GM12878 (cell line): ENCODE measurements around the gene LHCGR. TPM values are rescaled to one million over a fixed set of nuclear protein-coding genes. Genes with fewer than 3 reads are reported as not detected.
A peak's percentile ranks its signal among the peaks of the same experiment; 100 is the strongest.
"Not testable (repeated sequence)": the region's sequence is repeated elsewhere in the genome, so short reads cannot be mapped to it uniquely, and the experiment has no call there.

Source experiments
- ATAC-seq: fragments of 200-7000 bp; cut with Tn5 transposase; 3 replicates; pipeline ENCODE4 v1.9.1; 2020; ENCODE audit warnings: mild to moderate bottlenecking, moderate library complexity
- BruUV-seq: library from RNA; stranded (reverse); fragments of 400-500 nt; replicated peaks from 2 replicates; lab custom pipeline; 2021; lab: Mats Ljungman, UMichigan
- CTCF ChIA-PET: fragments of 300-600 bp; sonication (Branson Sonifier 250); formaldehyde crosslinking; extraction: SDS; loops from one replicate; lab custom pipeline; 2021; ENCODE audit warnings: inconsistent platforms; lab: Yijun Ruan, JAX
- POLR2A ChIA-PET: fragments of 350-600 bp; formaldehyde crosslinking; extraction: SDS; loops from one replicate; lab custom pipeline; 2021; ENCODE audit warnings: inconsistent platforms; lab: Charles Lee
- RAD21 ChIA-PET: fragments of 300-600 bp; sonication (Branson Sonifier 250); formaldehyde crosslinking; loops from one replicate; lab custom pipeline; 2023; ENCODE audit warnings: antibody characterized with exemption; ENCODE audit not compliant: unreplicated experiment; lab: Charles Lee
- SMC1A ChIA-PET: fragments of 300-600 bp; sonication (Branson Sonifier 250); formaldehyde crosslinking; loops from one replicate; lab custom pipeline; 2023; ENCODE audit not compliant: unreplicated experiment, uncharacterized antibody; lab: Charles Lee
- DNase-seq: peaks from one replicate; pipeline ENCODE4 v3.0.0-alpha.2; 2011; ENCODE audit warnings: low read depth, low spot score
- FAIRE-seq: peaks from 3 replicates; lab custom pipeline; 2011; peaks lifted over from hg19 to GRCh38; lab: Jason Lieb, UNC
- H2AFZ ChIP-seq: 2 replicates; pipeline ENCODE4 v1.6.0; 2011; ENCODE audit warnings: low read depth, low read length, control low read depth; ENCODE audit not compliant: control insufficient read depth
- H3K27ac ChIP-seq: 2 replicates; pipeline ENCODE4 v1.5.1; 2011; ENCODE audit warnings: control low read depth; ENCODE audit not compliant: control insufficient read depth, insufficient read depth
- H3K27me3 ChIP-seq, 2 experiments: replicated peaks in 1 of 2; 2 replicates each; pipeline versions ENCODE4 v1.6.0 to v1.6.1; 2011; ENCODE audit warnings: low read length in 1 of 2; ENCODE audit not compliant: control insufficient read depth in 2 of 2, insufficient read depth in 2 of 2
- H3K36me3 ChIP-seq, 2 experiments: 2 replicates each; pipeline ENCODE4 v1.5.1; 2011; ENCODE audit warnings: low read length in 1 of 2; ENCODE audit not compliant: control insufficient read depth in 2 of 2, insufficient read depth in 2 of 2
- H3K4me1 ChIP-seq: 2 replicates; pipeline ENCODE4 v1.6.1; 2011; ENCODE audit warnings: mild to moderate bottlenecking, low read length, moderate library complexity, mixed read lengths; ENCODE audit not compliant: control insufficient read depth, insufficient read depth
- H3K4me2 ChIP-seq: 2 replicates; pipeline ENCODE4 v1.6.0; 2011; ENCODE audit warnings: control low read depth; ENCODE audit not compliant: control insufficient read depth, insufficient read depth
- H3K4me3 ChIP-seq: fragments of 200-600 bp; sonication (generic); 2 replicates; pipeline ENCODE4 v1.5.1; 2016
- H3K79me2 ChIP-seq: 2 replicates; pipeline ENCODE4 v1.6.0; 2011; ENCODE audit warnings: low read length; ENCODE audit not compliant: control insufficient read depth, insufficient read depth
- H3K9ac ChIP-seq: 2 replicates; pipeline ENCODE4 v1.8.0; 2011; ENCODE audit warnings: low read length, control low read depth, mixed read lengths; ENCODE audit not compliant: control insufficient read depth, insufficient read depth
- H3K9me3 ChIP-seq: replicated peaks from 3 replicates; pipeline ENCODE4 v1.5.1; 2011; ENCODE audit warnings: mild to moderate bottlenecking, low read length; ENCODE audit not compliant: control insufficient read depth, insufficient read depth
- H4K20me1 ChIP-seq: 2 replicates; pipeline ENCODE4 v1.6.0; 2011; ENCODE audit not compliant: control insufficient read depth, insufficient read depth
- CBX5 ChIP-seq: sonication (generic); IDR thresholded peaks from 2 replicates; pipeline ENCODE4 v1.6.1; 2016; ENCODE audit warnings: low read depth, moderate library complexity, mild to moderate bottlenecking, inconsistent platforms
- CEBPB ChIP-seq, 2 experiments: fragments of 150-350 bp in 1 of 2; IDR thresholded peaks; 2 replicates each; pipeline ENCODE4 v1.6.1; 2012 to 2014; ENCODE audit warnings: low read depth in 2 of 2, low read length in 2 of 2, borderline replicate concordance in 1 of 2, inconsistent platforms in 1 of 2
- HDGF ChIP-seq: fragments of 450-650 bp; IDR thresholded peaks from 2 replicates; pipeline ENCODE4 v1.6.1; 2016; ENCODE audit warnings: antibody characterized with exemption
- IRF4 ChIP-seq: IDR thresholded peaks from 2 replicates; pipeline ENCODE4 v1.6.1; 2011; ENCODE audit warnings: low read depth, low read length
- JUNB ChIP-seq: IDR thresholded peaks from 2 replicates; pipeline ENCODE4 v1.6.1; 2016; ENCODE audit warnings: antibody characterized with exemption, mild to moderate bottlenecking
- KDM1A ChIP-seq: fragments of 200-600 bp; sonication (generic); IDR thresholded peaks from 2 replicates; pipeline ENCODE4 v1.6.1; 2016; ENCODE audit warnings: borderline replicate concordance
- MXI1 ChIP-seq: fragments of 150-350 bp; IDR thresholded peaks from 2 replicates; pipeline ENCODE4 v1.6.1; 2011; ENCODE audit warnings: low read depth, mild to moderate bottlenecking, inconsistent platforms, low read length, improper control_type of control experiment
- NFYA ChIP-seq: IDR thresholded peaks from 2 replicates; pipeline ENCODE4 v1.6.1; 2011; ENCODE audit warnings: low read depth, mild to moderate bottlenecking, low read length, improper control_type of control experiment, borderline replicate concordance
- NR2C1 ChIP-seq: fragments of 450-650 bp; IDR thresholded peaks from 2 replicates; pipeline ENCODE4 v1.6.1; 2017; ENCODE audit warnings: antibody characterized with exemption, mild to moderate bottlenecking, moderate library complexity
- PAX8 ChIP-seq: fragments of 450-650 bp; IDR thresholded peaks from 2 replicates; pipeline ENCODE4 v1.6.1; 2017; ENCODE audit warnings: mild to moderate bottlenecking, moderate library complexity
- SP1 ChIP-seq: IDR thresholded peaks from one replicate; pipeline ENCODE4 v1.6.1; 2011; ENCODE audit warnings: low read depth, low read length
- SREBF1 ChIP-seq: IDR thresholded peaks from 2 replicates; pipeline ENCODE4 v1.6.1; 2012; ENCODE audit warnings: mild to moderate bottlenecking, low read length
- TCF7 ChIP-seq: IDR thresholded peaks from 2 replicates; pipeline ENCODE4 v1.6.1; 2014; ENCODE audit warnings: antibody characterized with exemption, borderline replicate concordance
- WRNIP1 ChIP-seq: IDR thresholded peaks from 2 replicates; pipeline ENCODE4 v1.6.1; 2011; ENCODE audit warnings: low read depth, low read length, improper control_type of control experiment, borderline replicate concordance
- ZBTB11 ChIP-seq: fragments of 450-650 bp; formaldehyde crosslinking; IDR thresholded peaks from 2 replicates; pipeline ENCODE4 v1.5.0; 2022; ENCODE audit warnings: mild to moderate bottlenecking, missing genetic modification characterization
- ZNF384 ChIP-seq: IDR thresholded peaks from 2 replicates; pipeline ENCODE4 v1.6.1; 2012; ENCODE audit warnings: low read depth, mild to moderate bottlenecking, low read length, improper control_type of control experiment, borderline replicate concordance
- WGBS: methylation state at CpG from one replicate; pipeline ENCODE4 v1.1.6; 2016; ENCODE audit warnings: low lambda C conversion rate; ENCODE audit not compliant: insufficient replicate concordance, insufficient coverage; ENCODE audit errors: missing lambda C conversion rate; 5-methylcytosine and 5-hydroxymethylcytosine counted together
- in situ Hi-C: fragments of 300-500 bp; cut with MboI; formaldehyde crosslinking; loops from 9 replicates; pipeline ENCODE4 v1.14.3; 2018; ENCODE audit warnings: mixed read lengths
- intact Hi-C: fragments of 100-400 bp; cut with micrococcal nuclease; formaldehyde crosslinking; loops from one replicate; pipeline ENCODE4 v1.14.2; 2022; ENCODE audit not compliant: unreplicated experiment
- polyA plus RNA-seq, 11 experiments: library from polyadenylated mRNA; depleted of rRNA in 4 of 11; unstranded in 6 of 11; stranded (reverse) in 5 of 11; fragments of >200 nt; fragmentation: Nextera tagmentation in 4 of 11; fragmentation: Illumina TruSeq in 1 of 11; extraction: Ambion mirVana in 4 of 11; extraction: Trizol in 1 of 11; gene quantifications; 1 replicate in 1 of 11; 2 replicates in 10 of 11; pipeline versions ENCODE4 v1.2.1 to v1.2.3, GENCODE V29; 2011 to 2016; ENCODE audit warnings: inconsistent platforms in 2 of 11, missing spikeins in 2 of 11, low read depth in 1 of 11
- total RNA-seq, 4 experiments: library from RNA; depleted of rRNA in 3 of 4; stranded (reverse); fragments of >200 nt in 3 of 4; fragmentation: Illumina TruSeq in 1 of 4; extraction: Trizol in 1 of 4; gene quantifications; 2 replicates each; pipeline versions ENCODE4 v1.2.1 to v1.2.3, GENCODE V29; 2013 to 2021
- TF ChIP-seq, protein P1 (sequence below): fragments of 450-650 bp; conservative IDR thresholded peaks from 2 replicates; pipeline ENCODE4 v1.6.1; 2017; ENCODE audit warnings: mild to moderate bottlenecking, moderate library complexity

The LHCGR gene
- total and polyA plus RNA-seq, 10 of the 15 experiments (the other 5 are each of a cell fraction or from before 2014, with no cell fraction given): 0.02 to 1.9 (median 0.13) TPM; not detected in 5

- no peak for FAIRE-seq
- ATAC-seq: peak; percentile 44; the same call in 1 of the 3 replicates
- SMC1A ChIA-PET: no interaction called here
These were observed 48.1 kb downstream of the LHCGR start for GRCh38 chr2:48707466-48707865.

DNA sequence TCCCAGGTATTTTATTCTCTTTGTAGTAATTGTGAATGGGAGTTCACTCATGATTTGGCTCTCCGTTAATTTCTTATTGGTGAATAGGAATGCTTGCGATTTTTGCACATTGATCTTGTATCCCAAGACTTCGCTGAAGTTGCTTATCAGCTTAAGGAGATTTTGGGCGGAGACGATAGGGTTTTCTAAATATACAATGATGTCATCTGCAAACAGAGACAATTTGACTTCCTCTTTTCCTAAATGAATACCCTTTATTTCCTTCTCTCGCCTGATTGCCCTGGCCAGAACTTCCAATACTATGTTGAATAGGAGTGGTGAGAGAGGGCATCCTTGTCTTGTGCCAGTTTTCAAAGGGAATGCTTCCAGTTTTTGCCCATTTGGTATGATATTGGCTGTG is 51.9 kb downstream of the LHCGR start:
- H3K4me3 ChIP-seq, H3K9me3 ChIP-seq, in situ Hi-C loops, ATAC-seq, CTCF ChIA-PET, H3K4me1 ChIP-seq, BruUV-seq, intact Hi-C loops, H3K9ac ChIP-seq, H3K4me2 ChIP-seq, H4K20me1 ChIP-seq, H3K27ac ChIP-seq, H2AFZ ChIP-seq, H3K36me3 ChIP-seq, POLR2A ChIA-PET, H3K79me2 ChIP-seq, SMC1A ChIA-PET, H3K27me3 ChIP-seq, FAIRE-seq, DNase-seq, RAD21 ChIA-PET: not testable (repeated sequence)
- WGBS: 66% methylated on average over 6 of the region's 6 CpGs

More at GRCh38 chr2:48707466-48707865, 48.1 kb downstream of the LHCGR start:
- Histone ChIP-seq H2AFZ (no peak overlapping the region), H3K27me3 (no peaks in the 10 kb centered on the region; a peak in 1 of 4 replicates), H3K9ac (no peak overlapping the region), H3K79me2 (no peaks in the 10 kb centered on the region), H3K4me1 (no peaks in the 10 kb centered on the region), H4K20me1 (no peaks in the 10 kb centered on the region), H3K4me2 (no peak overlapping the region), H3K9me3 (no peaks in the 10 kb centered on the region), H3K36me3 (no peaks in the 10 kb centered on the region), H3K4me3 (no peak overlapping the region), H3K27ac (no peak overlapping the region)
- ChIA-PET RAD21 (no interaction called here), POLR2A (no interaction called here), CTCF (no interaction called here)
- intact Hi-C loops (no loop called here), in situ Hi-C loops (no loop called here)
- WGBS: 9% methylated on average over 6 of the region's 6 CpGs
- DNase-seq: no peak
- no peak for TF ChIP-seq IRF4
- TF ChIP-seq TCF7: no peak
- no peak for TF ChIP-seq JUNB
- TF ChIP-seq, protein P1, sequence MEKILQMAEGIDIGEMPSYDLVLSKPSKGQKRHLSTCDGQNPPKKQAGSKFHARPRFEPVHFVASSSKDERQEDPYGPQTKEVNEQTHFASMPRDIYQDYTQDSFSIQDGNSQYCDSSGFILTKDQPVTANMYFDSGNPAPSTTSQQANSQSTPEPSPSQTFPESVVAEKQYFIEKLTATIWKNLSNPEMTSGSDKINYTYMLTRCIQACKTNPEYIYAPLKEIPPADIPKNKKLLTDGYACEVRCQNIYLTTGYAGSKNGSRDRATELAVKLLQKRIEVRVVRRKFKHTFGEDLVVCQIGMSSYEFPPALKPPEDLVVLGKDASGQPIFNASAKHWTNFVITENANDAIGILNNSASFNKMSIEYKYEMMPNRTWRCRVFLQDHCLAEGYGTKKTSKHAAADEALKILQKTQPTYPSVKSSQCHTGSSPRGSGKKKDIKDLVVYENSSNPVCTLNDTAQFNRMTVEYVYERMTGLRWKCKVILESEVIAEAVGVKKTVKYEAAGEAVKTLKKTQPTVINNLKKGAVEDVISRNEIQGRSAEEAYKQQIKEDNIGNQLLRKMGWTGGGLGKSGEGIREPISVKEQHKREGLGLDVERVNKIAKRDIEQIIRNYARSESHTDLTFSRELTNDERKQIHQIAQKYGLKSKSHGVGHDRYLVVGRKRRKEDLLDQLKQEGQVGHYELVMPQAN: no peak
- no peak for TF ChIP-seq ZBTB11
- no peak for TF ChIP-seq SP1
- TF ChIP-seq NR2C1: no peak
- no peak for TF ChIP-seq WRNIP1
- TF ChIP-seq CBX5: no peak
- no peak for TF ChIP-seq CEBPB (IDR thresholded peaks at IDR 0.05; ENCODE audit: borderline replicate concordance in 1 of 2, low read depth in 2 of 2, low read length in 2 of 2)
- no peak for TF ChIP-seq PAX8
- no peak for TF ChIP-seq KDM1A
- TF ChIP-seq MXI1: no peak
- no peak for TF ChIP-seq SREBF1
- no peak for TF ChIP-seq ZNF384
- TF ChIP-seq NFYA: no peak
- no peak for TF ChIP-seq HDGF
- BruUV-seq: no TSS peak
